Measurements from ENCODE around the gene SEZ6L. TPM values are rescaled to one million over a fixed set of nuclear protein-coding genes. Genes with fewer than 3 reads are reported as not detected.

Gene SEZ6L
- total and polyA plus RNA-seq, 8 donors: 0.08 to 0.82 (median 0.58) TPM

GRCh38 chr22:26308467-26308866 is 139.2 kb downstream of the SEZ6L start:
- Histone ChIP-seq H3K27ac (no peak overlapping the region), H3K4me3 (no peak overlapping the region), H3K4me1 (no peaks in the 10 kb centered on the region), H3K36me3 (no peaks in the 10 kb centered on the region), H3K27me3 (peaks cover 0 to 61% of the 10 kb centered on the region in 2 donors), H3K9me3 (no peaks in the 10 kb centered on the region)
- TF ChIP-seq, protein P1, sequence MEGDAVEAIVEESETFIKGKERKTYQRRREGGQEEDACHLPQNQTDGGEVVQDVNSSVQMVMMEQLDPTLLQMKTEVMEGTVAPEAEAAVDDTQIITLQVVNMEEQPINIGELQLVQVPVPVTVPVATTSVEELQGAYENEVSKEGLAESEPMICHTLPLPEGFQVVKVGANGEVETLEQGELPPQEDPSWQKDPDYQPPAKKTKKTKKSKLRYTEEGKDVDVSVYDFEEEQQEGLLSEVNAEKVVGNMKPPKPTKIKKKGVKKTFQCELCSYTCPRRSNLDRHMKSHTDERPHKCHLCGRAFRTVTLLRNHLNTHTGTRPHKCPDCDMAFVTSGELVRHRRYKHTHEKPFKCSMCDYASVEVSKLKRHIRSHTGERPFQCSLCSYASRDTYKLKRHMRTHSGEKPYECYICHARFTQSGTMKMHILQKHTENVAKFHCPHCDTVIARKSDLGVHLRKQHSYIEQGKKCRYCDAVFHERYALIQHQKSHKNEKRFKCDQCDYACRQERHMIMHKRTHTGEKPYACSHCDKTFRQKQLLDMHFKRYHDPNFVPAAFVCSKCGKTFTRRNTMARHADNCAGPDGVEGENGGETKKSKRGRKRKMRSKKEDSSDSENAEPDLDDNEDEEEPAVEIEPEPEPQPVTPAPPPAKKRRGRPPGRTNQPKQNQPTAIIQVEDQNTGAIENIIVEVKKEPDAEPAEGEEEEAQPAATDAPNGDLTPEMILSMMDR (IDR thresholded peaks at IDR 0.05): no peak
- intact Hi-C loops (cut with DNase I): no loop called here
- ATAC-seq: no peak
- DNase-seq: no peak

DNA sequence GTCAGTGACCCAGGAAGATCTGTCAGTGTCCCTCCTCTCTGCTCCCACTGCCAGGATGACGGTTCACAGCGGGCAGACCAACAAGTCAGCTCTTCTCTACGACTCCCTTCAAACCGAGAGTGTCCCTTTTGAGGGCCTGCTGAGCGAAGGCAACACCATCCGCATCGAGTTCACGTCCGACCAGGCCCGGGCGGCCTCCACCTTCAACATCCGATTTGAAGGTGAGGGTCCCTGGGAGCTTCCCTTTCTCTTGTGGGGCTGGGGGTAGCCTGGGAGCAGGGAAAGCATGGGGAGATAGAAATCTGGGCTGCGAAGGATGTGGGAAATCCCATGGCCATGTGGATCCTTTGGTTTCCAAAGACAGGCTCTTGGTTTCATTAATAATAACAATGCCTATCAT is 141.4 kb downstream of the SEZ6L start:
- Histone ChIP-seq H3K4me3 (no peak overlapping the region), H3K27ac (no peak overlapping the region), H3K27me3 (peaks cover 0 to 67% of the 10 kb centered on the region in 2 donors), H3K36me3 (no peaks in the 10 kb centered on the region), H3K9me3 (no peaks in the 10 kb centered on the region), H3K4me1 (no peaks in the 10 kb centered on the region)
- DNase-seq (no peak), ATAC-seq (no peak)
- intact Hi-C loops (cut with DNase I): no loop called here
- TF ChIP-seq, protein P1 (IDR thresholded peaks at IDR 0.05): no peak

DNA sequence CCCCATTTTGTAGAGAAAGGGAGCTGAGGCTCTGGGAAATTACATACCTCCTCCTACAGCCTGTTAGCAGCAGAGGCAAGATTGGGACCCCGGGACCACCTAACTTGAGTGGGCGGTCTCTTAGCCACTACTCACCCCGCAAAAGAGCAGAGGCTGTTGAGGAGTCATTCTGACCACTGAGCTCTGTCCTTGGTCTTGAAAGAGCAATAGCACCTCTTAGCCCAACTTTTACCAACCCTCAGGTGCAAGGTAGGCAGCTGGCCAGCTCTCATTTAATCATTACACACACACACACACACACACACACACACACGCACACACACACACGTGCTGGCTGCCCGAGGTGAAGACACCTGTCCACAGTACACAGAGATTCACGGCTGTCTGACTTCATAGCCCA is 144.0 kb downstream of the SEZ6L start:
- no peak overlapping the region for H3K27ac ChIP-seq
- no peak overlapping the region for H3K4me3 ChIP-seq
- TF ChIP-seq, protein P1 (IDR thresholded peaks at IDR 0.05): no peak
- H3K9me3 ChIP-seq: no peaks in the 10 kb centered on the region
- no peaks in the 10 kb centered on the region for H3K4me1 ChIP-seq
- ATAC-seq (no peak), DNase-seq (no peak)
- peaks cover 0 to 53% of the 10 kb centered on the region in 2 donors for H3K27me3 ChIP-seq
- intact Hi-C loops (cut with DNase I): no loop called here
- H3K36me3 ChIP-seq: no peaks in the 10 kb centered on the region

- Histone ChIP-seq H3K36me3 (no peaks in the 10 kb centered on the region), H3K27ac (no peak overlapping the region), H3K27me3 (peaks cover 0 to 55% of the 10 kb centered on the region in 2 donors), H3K4me1 (no peaks in the 10 kb centered on the region), H3K4me3 (no peak overlapping the region), H3K9me3 (no peaks in the 10 kb centered on the region)
- intact Hi-C loops (cut with DNase I): no loop called here
- no peak for DNase-seq
- ATAC-seq: no peak
- TF ChIP-seq, protein P1 (IDR thresholded peaks at IDR 0.05): no peak
Measured at GRCh38 chr22:26314171-26314570, 144.9 kb downstream of the SEZ6L start.

GRCh38 chr22:26314656-26315055 is 145.4 kb downstream of the SEZ6L start:
- no peak for ATAC-seq
- Histone ChIP-seq H3K27ac (no peak overlapping the region), H3K4me3 (no peak overlapping the region), H3K27me3 (peaks cover 0 to 55% of the 10 kb centered on the region in 2 donors), H3K9me3 (no peaks in the 10 kb centered on the region), H3K4me1 (no peaks in the 10 kb centered on the region), H3K36me3 (no peaks in the 10 kb centered on the region)
- DNase-seq: no peak
- intact Hi-C loops (cut with DNase I): no loop called here
- TF ChIP-seq, protein P1 (IDR thresholded peaks at IDR 0.05): no peak
